Measurements from ENCODE around the gene CADPS.

The CADPS gene

DNA sequence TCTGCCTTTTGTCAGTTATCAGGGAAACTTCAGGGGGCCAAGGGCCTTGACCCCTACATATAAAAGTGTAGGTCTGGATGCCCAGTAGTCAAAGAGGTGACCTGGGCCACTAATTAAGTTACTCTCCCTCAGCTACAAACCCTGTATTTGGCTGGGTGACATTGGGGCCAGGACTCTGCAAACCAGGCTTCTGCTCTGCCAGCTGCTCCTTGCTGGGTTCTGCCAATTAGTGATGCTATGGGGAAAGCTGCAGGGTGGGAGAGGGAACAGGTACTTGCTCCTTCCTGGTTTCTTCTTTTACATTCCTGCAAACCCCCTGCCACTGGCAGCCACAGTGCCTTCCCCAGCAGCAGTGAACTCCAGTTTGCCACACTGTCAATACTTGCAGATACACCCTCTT lies 179.2 kb downstream of the CADPS start:
- no peaks in the 10 kb centered on the region for H3K27me3 ChIP-seq (ENCODE audit: control insufficient read depth, insufficient read depth, low read length)

DNA sequence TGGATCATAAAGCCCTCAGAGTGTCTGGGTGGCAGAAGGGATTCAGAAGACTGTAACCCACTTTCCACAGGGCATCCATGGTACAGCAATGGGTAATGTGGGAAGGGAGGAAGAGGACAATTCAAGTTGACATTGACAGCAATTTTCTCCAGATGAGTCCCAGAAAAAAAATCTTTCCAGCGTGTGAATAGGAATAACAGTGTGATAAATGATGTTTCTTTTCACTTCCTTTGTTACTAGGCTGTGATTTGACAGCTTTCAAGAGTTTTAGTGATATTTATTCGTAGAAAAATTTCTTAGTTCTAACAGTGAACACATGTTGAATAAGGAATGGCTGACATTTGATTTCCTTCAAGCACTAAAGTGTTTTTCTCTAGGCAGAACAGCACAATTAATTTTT lies 186.4 kb downstream of the CADPS start:
- no peaks in the 10 kb centered on the region for H3K36me3 ChIP-seq (ENCODE audit: control insufficient read depth, insufficient read depth, low read length)
- H3K27me3 ChIP-seq (ENCODE audit: control insufficient read depth, insufficient read depth, low read length), result no peaks in the 10 kb centered on the region
- H3K4me1 ChIP-seq (ENCODE audit: control insufficient read depth, insufficient read depth, low read length), result no peaks in the 10 kb centered on the region
- H3K9me3 ChIP-seq (ENCODE audit: control insufficient read depth, low read length), result no peaks in the 10 kb centered on the region
- H3K4me3 ChIP-seq (ENCODE audit: low read length), result no peak overlapping the region
- H3K9ac ChIP-seq (ENCODE audit: low read length), result no peak overlapping the region

More for the DNA sequence above, 179.2 kb downstream of the CADPS start:
- H3K36me3 ChIP-seq (ENCODE audit: control insufficient read depth, insufficient read depth, low read length), result no peaks in the 10 kb centered on the region
- no peak overlapping the region for H3K4me3 ChIP-seq (ENCODE audit: low read length)
- no peaks in the 10 kb centered on the region for H3K4me1 ChIP-seq (ENCODE audit: control insufficient read depth, insufficient read depth, low read length)
- H3K9ac ChIP-seq (ENCODE audit: low read length), result no peak overlapping the region
- H3K9me3 ChIP-seq (ENCODE audit: control insufficient read depth, low read length), result no peaks in the 10 kb centered on the region

DNA sequence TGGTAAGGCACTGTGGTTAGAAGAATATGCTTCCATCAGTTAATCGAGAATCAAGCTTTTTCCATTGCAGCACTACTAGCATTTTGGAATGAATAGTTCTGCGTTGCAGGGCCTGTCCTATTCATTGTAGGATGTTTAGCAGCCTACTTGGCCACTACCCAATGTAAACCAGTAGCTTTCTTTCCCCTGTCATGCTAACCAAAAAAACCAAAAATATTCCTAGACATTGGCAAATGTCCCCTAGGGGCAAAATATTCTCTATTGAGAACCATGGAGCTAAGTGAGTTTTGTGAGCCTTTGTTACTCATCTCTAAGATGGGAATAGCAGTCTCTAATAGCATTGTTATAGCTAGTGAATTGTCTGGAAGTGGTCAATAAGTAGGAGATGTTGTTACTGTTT lies 187.2 kb downstream of the CADPS start:
- Histone ChIP-seq H3K4me3 (ENCODE audit: low read length) (no peak overlapping the region), H3K9me3 (ENCODE audit: control insufficient read depth, low read length) (no peaks in the 10 kb centered on the region), H3K9ac (ENCODE audit: low read length) (no peak overlapping the region), H3K27me3 (ENCODE audit: control insufficient read depth, insufficient read depth, low read length) (no peaks in the 10 kb centered on the region), H3K36me3 (ENCODE audit: control insufficient read depth, insufficient read depth, low read length) (no peaks in the 10 kb centered on the region), H3K4me1 (ENCODE audit: control insufficient read depth, insufficient read depth, low read length) (no peaks in the 10 kb centered on the region)

DNA sequence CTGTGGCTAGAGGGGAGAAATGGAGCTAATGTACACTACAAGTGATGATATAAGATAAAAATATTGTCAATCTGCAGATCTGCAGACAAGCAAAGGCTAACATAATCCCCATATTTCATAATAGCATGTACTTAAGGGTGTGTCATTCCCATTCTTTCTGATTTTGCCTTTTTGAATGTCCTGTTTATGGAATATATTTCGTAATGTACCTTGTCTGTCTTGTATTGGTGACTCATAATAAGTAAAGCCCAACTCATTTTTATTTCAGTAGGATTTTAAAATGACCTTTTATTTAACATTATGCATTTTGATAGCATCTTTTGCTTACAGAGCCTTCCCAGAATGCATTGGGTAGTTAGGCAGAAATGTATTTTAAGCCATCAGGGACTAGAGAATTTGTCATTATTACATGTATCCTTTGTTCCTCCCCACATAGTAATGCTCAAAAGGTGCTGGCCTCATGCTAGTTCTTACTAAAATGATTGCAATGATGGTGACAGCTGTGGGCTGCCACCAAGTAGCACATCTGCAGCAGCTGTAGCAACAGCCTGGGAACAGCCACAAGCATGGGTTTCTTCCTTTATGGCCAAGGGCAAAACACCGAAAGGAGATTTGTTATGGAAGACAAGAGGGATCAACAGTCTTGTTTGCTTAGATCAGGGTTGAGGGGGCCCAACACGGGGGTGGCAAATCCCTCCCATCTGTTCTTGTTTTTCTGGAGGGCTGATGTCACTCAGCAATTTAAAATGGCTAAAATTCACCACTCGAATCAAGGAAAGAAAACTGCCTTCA lies 188.5 kb downstream of the CADPS start:
- no peaks in the 10 kb centered on the region for H3K9me3 ChIP-seq (ENCODE audit: control insufficient read depth, low read length)
- no peaks in the 10 kb centered on the region for H3K36me3 ChIP-seq (ENCODE audit: control insufficient read depth, insufficient read depth, low read length)
- H3K9ac ChIP-seq (ENCODE audit: low read length), result no peak overlapping the region
- H3K4me3 ChIP-seq (ENCODE audit: low read length), result no peak overlapping the region
- no peaks in the 10 kb centered on the region for H3K4me1 ChIP-seq (ENCODE audit: control insufficient read depth, insufficient read depth, low read length)
- no peaks in the 10 kb centered on the region for H3K27me3 ChIP-seq (ENCODE audit: control insufficient read depth, insufficient read depth, low read length)

DNA sequence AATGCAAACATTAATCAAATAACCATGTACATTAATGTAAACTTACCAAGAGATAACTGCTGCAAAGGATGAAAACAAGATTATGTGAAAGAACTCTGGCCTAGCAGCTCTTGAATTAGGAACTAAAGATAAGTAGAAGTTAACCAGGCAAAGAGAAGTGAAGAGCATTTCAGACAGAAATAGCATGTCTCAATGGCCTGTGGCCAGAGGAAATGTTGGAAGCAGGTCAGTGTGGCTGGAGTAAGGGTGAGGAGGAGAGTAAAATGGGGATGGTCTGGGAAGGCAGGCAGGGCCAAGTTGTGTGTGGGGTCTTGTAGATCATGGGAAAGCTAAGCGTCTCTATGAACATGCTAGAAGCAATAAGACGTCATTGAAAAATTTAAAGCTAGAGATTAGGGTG lies 192.4 kb downstream of the CADPS start:
- H3K36me3 ChIP-seq (ENCODE audit: control insufficient read depth, insufficient read depth, low read length), result no peaks in the 10 kb centered on the region
- no peak overlapping the region for H3K4me3 ChIP-seq (ENCODE audit: low read length)
- peaks cover 2% of the 10 kb centered on the region for H3K4me1 ChIP-seq (ENCODE audit: control insufficient read depth, insufficient read depth, low read length)
- no peaks in the 10 kb centered on the region for H3K27me3 ChIP-seq (ENCODE audit: control insufficient read depth, insufficient read depth, low read length)
- no peak overlapping the region for H3K9ac ChIP-seq (ENCODE audit: low read length)
- no peaks in the 10 kb centered on the region for H3K9me3 ChIP-seq (ENCODE audit: control insufficient read depth, low read length)

DNA sequence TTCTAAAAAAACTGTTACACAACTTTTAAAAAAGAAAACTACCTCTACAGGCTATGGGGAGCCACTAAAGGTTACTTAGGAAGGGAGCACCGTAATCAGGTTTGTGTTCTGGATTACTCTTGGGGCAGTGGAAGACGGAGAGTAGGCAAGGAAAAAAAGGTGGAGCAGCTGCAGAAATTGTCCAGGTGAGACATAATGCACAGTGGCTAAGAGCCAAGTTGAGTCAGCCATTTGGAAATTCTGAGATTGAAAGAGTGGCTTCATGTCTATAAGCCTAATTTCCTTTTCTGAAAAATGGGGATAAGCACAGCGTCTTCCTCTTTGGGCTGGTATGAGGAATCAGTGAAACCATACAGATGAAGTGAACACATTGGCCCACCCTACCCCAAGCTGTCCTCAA lies 195.2 kb downstream of the CADPS start:
- Histone ChIP-seq H3K9ac (ENCODE audit: low read length) (no peak overlapping the region), H3K4me1 (ENCODE audit: control insufficient read depth, insufficient read depth, low read length) (peaks cover 8% of the 10 kb centered on the region), H3K9me3 (ENCODE audit: control insufficient read depth, low read length) (no peaks in the 10 kb centered on the region), H3K27me3 (ENCODE audit: control insufficient read depth, insufficient read depth, low read length) (no peaks in the 10 kb centered on the region), H3K4me3 (ENCODE audit: low read length) (no peak overlapping the region), H3K36me3 (ENCODE audit: control insufficient read depth, insufficient read depth, low read length) (no peaks in the 10 kb centered on the region)

DNA sequence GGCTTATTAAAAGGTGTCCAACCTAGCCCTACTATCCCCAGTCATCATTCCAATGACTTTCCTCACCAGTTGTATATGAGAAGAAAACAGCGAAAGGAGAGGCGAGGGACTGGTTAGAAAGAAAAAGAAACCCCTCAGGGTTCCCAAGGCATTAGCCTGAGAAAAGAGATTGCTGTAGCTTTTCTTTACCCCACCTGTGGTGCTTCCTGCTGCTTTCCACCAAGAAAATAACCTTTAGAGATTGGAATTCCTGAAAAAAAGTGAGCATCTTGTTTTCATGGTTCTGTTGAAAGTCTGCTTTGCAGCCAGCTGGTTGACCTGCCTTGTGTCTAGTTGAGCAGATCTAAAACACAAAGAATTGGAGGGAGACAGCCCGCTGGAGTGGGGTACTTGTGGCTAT lies 196.4 kb downstream of the CADPS start:
- no peak overlapping the region for H3K4me3 ChIP-seq (ENCODE audit: low read length)
- H3K36me3 ChIP-seq (ENCODE audit: control insufficient read depth, insufficient read depth, low read length), result no peaks in the 10 kb centered on the region
- peaks cover 8% of the 10 kb centered on the region for H3K4me1 ChIP-seq (ENCODE audit: control insufficient read depth, insufficient read depth, low read length)
- no peaks in the 10 kb centered on the region for H3K9me3 ChIP-seq (ENCODE audit: control insufficient read depth, low read length)
- H3K27me3 ChIP-seq (ENCODE audit: control insufficient read depth, insufficient read depth, low read length), result no peaks in the 10 kb centered on the region
- H3K9ac ChIP-seq (ENCODE audit: low read length), result no peak overlapping the region

DNA sequence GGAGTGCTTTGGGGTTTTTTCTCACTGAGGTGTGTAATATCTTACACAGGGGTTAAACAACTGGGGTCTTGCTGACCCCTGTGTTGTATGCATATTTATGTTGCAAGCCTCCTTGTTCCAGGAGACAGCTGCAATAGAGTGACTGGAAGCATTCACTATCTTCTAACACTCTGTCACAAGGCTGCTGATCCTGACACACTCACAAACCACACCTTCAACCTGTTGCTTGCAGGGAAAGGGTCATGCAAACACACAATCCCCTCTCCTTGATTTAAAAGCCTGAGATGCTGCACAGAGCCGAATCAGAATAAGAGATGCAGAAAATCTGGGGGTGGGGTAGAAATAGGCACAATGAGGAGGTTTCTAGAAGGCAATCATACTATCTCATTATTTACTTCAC lies 197.3 kb downstream of the CADPS start:
- H3K36me3 ChIP-seq (ENCODE audit: control insufficient read depth, insufficient read depth, low read length), result no peaks in the 10 kb centered on the region
- H3K4me3 ChIP-seq (ENCODE audit: low read length), result no peak overlapping the region
- H3K27me3 ChIP-seq (ENCODE audit: control insufficient read depth, insufficient read depth, low read length), result no peaks in the 10 kb centered on the region
- peaks cover 8% of the 10 kb centered on the region for H3K4me1 ChIP-seq (ENCODE audit: control insufficient read depth, insufficient read depth, low read length)
- H3K9ac ChIP-seq (ENCODE audit: low read length), result no peak overlapping the region
- H3K9me3 ChIP-seq (ENCODE audit: control insufficient read depth, low read length), result no peaks in the 10 kb centered on the region

DNA sequence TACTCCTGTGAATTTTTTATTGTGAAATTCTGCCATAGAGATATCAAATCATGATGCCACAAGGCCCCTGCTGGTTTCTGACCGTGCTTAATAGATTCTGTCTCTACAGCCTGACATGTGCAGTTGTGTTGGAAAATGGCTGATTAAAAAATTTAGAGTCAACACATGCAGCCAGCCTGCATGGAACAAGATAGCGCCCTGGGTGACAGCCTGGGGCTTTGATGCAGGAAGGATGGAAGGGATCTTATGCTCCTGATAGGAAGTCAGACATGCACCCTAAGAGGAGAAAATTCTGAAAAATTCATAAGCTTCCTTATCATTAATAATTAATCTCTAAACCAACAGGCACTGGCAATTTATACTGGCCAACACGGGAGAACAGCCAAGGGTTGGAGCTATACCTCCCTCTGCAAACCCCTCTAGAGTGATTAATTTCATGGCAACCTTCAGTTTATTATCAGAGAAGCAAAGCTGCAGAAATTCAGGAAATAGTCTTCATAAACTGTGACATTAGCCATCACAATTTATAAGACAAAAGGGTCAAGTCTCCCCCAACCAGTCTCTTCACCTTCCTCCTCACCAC lies 198.4 kb downstream of the CADPS start:
- H3K27me3 ChIP-seq (ENCODE audit: control insufficient read depth, insufficient read depth, low read length), result no peaks in the 10 kb centered on the region
- peaks cover 8% of the 10 kb centered on the region for H3K4me1 ChIP-seq (ENCODE audit: control insufficient read depth, insufficient read depth, low read length)

DNA sequence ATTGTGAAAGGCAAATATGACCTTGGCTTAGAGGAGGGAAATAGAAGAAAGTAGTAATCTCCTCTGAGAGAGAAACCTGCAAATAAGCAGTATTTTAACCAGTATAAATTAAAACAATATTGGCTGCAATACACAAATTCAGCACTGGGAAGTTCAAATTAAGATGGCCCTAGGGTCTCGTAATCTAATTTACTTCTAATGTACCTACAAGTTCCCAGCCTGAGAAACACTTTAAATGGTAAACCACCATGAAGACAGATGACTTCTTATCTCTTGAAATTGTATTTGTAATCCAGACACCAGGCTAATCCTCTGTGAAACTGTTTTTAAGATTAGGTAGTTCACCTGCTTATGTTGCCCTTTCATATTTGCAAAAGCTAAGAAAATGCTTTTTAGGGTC lies 199.7 kb downstream of the CADPS start:
- Histone ChIP-seq H3K27me3 (ENCODE audit: control insufficient read depth, insufficient read depth, low read length) (no peaks in the 10 kb centered on the region), H3K4me1 (ENCODE audit: control insufficient read depth, insufficient read depth, low read length) (peaks cover 8% of the 10 kb centered on the region), H3K4me3 (ENCODE audit: low read length) (no peak overlapping the region), H3K36me3 (ENCODE audit: control insufficient read depth, insufficient read depth, low read length) (no peaks in the 10 kb centered on the region), H3K9ac (ENCODE audit: low read length) (no peak overlapping the region), H3K9me3 (ENCODE audit: control insufficient read depth, low read length) (no peaks in the 10 kb centered on the region)

More for the DNA sequence above, 198.4 kb downstream of the CADPS start:
- no peaks in the 10 kb centered on the region for H3K36me3 ChIP-seq (ENCODE audit: control insufficient read depth, insufficient read depth, low read length)
- H3K9ac ChIP-seq (ENCODE audit: low read length), result no peak overlapping the region
- no peak overlapping the region for H3K4me3 ChIP-seq (ENCODE audit: low read length)
- no peaks in the 10 kb centered on the region for H3K9me3 ChIP-seq (ENCODE audit: control insufficient read depth, low read length)

DNA sequence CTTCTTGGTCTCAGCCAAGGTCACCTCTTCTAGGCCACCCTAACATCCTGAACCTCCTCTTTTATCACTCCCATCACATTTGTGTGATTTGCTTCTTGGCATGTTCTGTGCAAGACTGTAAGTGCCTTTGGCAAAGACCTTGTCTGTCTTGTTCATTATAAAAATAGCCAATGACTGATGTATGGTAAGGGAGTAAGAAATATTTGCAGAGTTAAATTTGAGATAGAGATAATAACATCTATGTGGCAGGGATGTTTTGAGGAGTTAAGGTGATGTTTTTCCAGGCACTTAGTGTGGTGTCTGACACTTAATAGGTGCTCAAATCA lies 202.3 kb downstream of the CADPS start:
- H3K4me3 ChIP-seq (ENCODE audit: low read length), result no peak overlapping the region
- peaks cover 7% of the 10 kb centered on the region for H3K4me1 ChIP-seq (ENCODE audit: control insufficient read depth, insufficient read depth, low read length)
- no peaks in the 10 kb centered on the region for H3K9me3 ChIP-seq (ENCODE audit: control insufficient read depth, low read length)
- H3K27me3 ChIP-seq (ENCODE audit: control insufficient read depth, insufficient read depth, low read length), result no peaks in the 10 kb centered on the region
- no peak overlapping the region for H3K9ac ChIP-seq (ENCODE audit: low read length)
- no peaks in the 10 kb centered on the region for H3K36me3 ChIP-seq (ENCODE audit: control insufficient read depth, insufficient read depth, low read length)

DNA sequence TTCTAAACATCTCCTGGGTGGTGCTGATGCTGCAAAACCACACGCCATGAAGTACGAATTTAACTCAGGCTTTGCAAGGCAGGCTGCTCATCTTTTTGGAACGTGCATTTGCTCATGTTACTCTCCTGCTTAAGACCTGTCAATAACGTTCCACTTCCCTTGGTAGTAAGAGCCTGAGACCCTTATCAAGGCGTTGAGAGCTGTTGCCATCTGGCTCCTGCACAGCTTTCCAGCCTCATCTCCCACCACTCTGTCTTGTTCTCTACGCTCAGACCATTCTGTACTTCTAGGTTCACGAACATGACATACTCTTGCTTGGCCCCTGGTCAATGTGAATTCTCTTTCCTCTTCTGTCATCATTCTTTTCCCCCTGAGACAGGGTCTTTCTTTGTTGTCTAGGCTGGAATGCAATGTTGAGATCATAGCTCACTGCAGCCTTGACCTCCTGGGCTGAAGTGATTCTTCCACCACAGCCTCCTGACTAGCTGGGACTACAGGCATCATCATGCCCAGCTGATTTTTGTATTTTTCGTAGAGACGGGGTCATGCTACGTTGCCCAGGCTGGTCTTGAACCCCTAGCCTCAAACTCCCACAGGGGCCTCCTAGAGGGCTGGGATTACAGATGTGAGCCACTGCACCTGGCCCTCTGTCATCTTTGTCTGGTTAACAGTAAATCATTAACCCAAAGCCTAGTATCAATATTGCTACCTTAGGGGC lies 202.8 kb downstream of the CADPS start:
- H3K9me3 ChIP-seq (ENCODE audit: control insufficient read depth, low read length), result no peaks in the 10 kb centered on the region
- no peaks in the 10 kb centered on the region for H3K27me3 ChIP-seq (ENCODE audit: control insufficient read depth, insufficient read depth, low read length)
- peaks cover 2% of the 10 kb centered on the region for H3K4me1 ChIP-seq (ENCODE audit: control insufficient read depth, insufficient read depth, low read length)
- no peak overlapping the region for H3K4me3 ChIP-seq (ENCODE audit: low read length)
- H3K9ac ChIP-seq (ENCODE audit: low read length), result no peak overlapping the region
- no peaks in the 10 kb centered on the region for H3K36me3 ChIP-seq (ENCODE audit: control insufficient read depth, insufficient read depth, low read length)

Measured in mucosa of stomach (tissue), 1 donor.